Stimulated activated CD8-positive, alpha-beta memory T cell treated with anti-CD3 and anti-CD28 coated beads, Interleukin-7, amount 100 ng/mL, for 48 hours (primary cell): ENCODE results near the gene YTHDC2.
"Not testable (repeated sequence)": the region's sequence is repeated elsewhere in the genome, so short reads cannot be mapped to it uniquely, and the experiment has no call there.

Source experiments
- DNase-seq, 2 donors: peaks; one replicate each; pipeline ENCODE4 v3.0.0-alpha.2; 2020; ENCODE audit warnings: low read depth in 1 of 2; ENCODE audit errors: extremely low read depth in 1 of 2

The YTHDC2 gene

GRCh38 chr5:113600255-113600905 lies 86.9 kb downstream of the YTHDC2 start:
- no peak for DNase-seq

DNA sequence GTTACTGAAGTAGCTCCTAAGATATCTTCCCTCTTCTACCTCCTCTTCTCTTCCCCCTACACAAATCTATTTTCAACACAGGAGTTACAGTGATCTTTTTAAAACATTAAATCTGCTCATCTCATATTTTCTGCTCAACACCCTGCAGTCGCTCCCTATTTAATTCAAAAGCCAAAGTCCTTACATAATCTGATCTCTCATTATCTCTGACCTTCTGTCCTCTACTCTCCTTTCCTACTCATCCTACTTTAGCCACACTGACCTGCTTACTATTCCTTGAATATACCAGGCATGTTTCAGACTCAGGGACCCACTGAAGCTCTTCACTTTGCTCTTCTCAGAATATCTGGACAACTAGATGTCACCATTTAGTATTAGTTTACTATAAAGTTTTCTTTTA lies 87.9 kb downstream of the YTHDC2 start:
- DNase-seq, result no peak

- not testable (repeated sequence) for DNase-seq
These were observed 89.8 kb downstream of the YTHDC2 start for GRCh38 chr5:113603246-113603645.

GRCh38 chr5:113606298-113607134 lies 93.0 kb downstream of the YTHDC2 start:
- DNase-seq, result no peak

- DNase-seq, result no peak
These were observed 93.9 kb downstream of the YTHDC2 start for GRCh38 chr5:113607361-113607760.

GRCh38 chr5:113608113-113608596 lies 94.7 kb downstream of the YTHDC2 start:
- DNase-seq, result no peak

GRCh38 chr5:113612060-113612496 lies 98.6 kb downstream of the YTHDC2 start:
- DNase-seq, result no peak

GRCh38 chr5:113614191-113614590 lies 100.7 kb downstream of the YTHDC2 start:
- no peak for DNase-seq

GRCh38 chr5:113615708-113616107 lies 102.2 kb downstream of the YTHDC2 start:
- no peak for DNase-seq

- DNase-seq, result no peak
These were observed 103.8 kb downstream of the YTHDC2 start for GRCh38 chr5:113617191-113617796.

GRCh38 chr5:113632996-113633395 lies 119.5 kb downstream of the YTHDC2 start:
- DNase-seq, result no peak

GRCh38 chr5:113634957-113635356 lies 121.5 kb downstream of the YTHDC2 start:
- DNase-seq, result no peak

DNA sequence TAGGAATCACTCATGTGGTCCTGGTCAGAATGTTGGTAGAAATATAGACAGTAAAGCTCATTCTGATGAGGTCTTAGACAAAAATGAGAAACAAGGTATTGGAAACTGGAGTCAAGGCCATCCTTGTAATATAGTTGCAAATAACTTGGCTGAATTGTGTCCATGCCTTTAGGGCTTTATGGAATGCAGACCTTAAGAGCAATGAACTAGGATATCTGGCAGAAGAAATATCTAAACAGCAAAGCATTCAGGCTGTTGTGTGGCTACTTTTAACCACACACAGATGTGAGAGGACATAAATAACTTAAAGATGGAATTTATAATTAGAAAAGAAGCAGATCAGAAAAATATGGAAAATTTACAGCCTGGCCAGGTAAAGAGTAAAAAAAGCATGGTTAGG lies 128.2 kb downstream of the YTHDC2 start:
- no peak for DNase-seq
